Testis (tissue), 3 donors: ENCODE measurements around the gene EPS8L3. TPM values are rescaled to one million over a fixed set of nuclear protein-coding genes. Genes with fewer than 3 reads are reported as not detected.

Experiments
- DNase-seq: peaks from one replicate; pipeline ENCODE4 v3.0.0-alpha.2; 2019
- H3K27ac ChIP-seq, 2 donors: fragments of 200-600 bp; sonication (generic); one replicate each; pipeline ENCODE4 v1.5.1; 2019
- H3K27me3 ChIP-seq: fragments of 200-600 bp; sonication (generic); one replicate; pipeline ENCODE4 v1.5.1; 2019
- H3K36me3 ChIP-seq: fragments of 200-600 bp; sonication (generic); one replicate; pipeline ENCODE4 v1.5.1; 2017; ENCODE audit warnings: low read depth; ENCODE audit errors: missing control alignments
- H3K4me1 ChIP-seq: fragments of 200-600 bp; sonication (generic); one replicate; pipeline ENCODE4 v1.5.1; 2019
- H3K4me3 ChIP-seq, 2 donors: fragments of 200-600 bp; sonication (generic); one replicate each; pipeline ENCODE4 v1.5.1; 2017 to 2019
- H3K9me3 ChIP-seq: fragments of 200-600 bp; sonication (generic); one replicate; pipeline ENCODE4 v1.5.1; 2017
- CTCF ChIP-seq, 3 experiments: fragments of 450-650 bp in 2 of 3; fragments of 200-600 bp in 1 of 3; sonication (generic) in 1 of 3; IDR thresholded peaks; one replicate each; pipeline ENCODE4 v1.5.1; 2016 to 2019; ENCODE audit warnings: antibody characterized with exemption in 3 of 3, mild to moderate bottlenecking in 2 of 3, moderate library complexity in 1 of 3
- POLR2A ChIP-seq: fragments of 450-650 bp; IDR thresholded peaks from one replicate; pipeline ENCODE4 v1.6.1; 2017; ENCODE audit warnings: antibody characterized with exemption, mild to moderate bottlenecking, moderate library complexity
- WGBS, 2 donors: methylation state at CpG; one replicate each; pipeline ENCODE4 v1.1.5; 2018; 5-methylcytosine and 5-hydroxymethylcytosine counted together
- intact Hi-C: fragments of 100-400 bp; cut with DNase I; formaldehyde crosslinking; loops from one replicate; pipeline ENCODE4 v1.15.1; 2023; ENCODE audit warnings: low total_unique reads
- polyA plus RNA-seq: library from polyadenylated mRNA; stranded (reverse); fragments of 350-450 nt; fragmentation: Illumina TruSeq; extraction: RNeasy Lipid Tissue Mini Kit (QIAGEN cat#74804); gene quantifications from one replicate; pipeline ENCODE4 v1.2.3, GENCODE V29; 2014; ENCODE audit warnings: low read depth, low replicate concordance; ENCODE audit not compliant: insufficient read depth
- total RNA-seq, 2 donors: library from RNA; depleted of rRNA; stranded (reverse); fragments of >200 nt; gene quantifications; one replicate each; pipeline ENCODE4 v1.2.3, GENCODE V29; 2016

Gene EPS8L3
- total and polyA plus RNA-seq, 3 donors from 2014 or later: 3.3 to 7.7 (median 7.2) TPM

GRCh38 chr1:109776911-109777310, 13.2 kb upstream of the EPS8L3 start:
- Histone ChIP-seq H3K4me3 (no peak overlapping the region), H3K9me3 (no peaks in the 10 kb centered on the region), H3K27me3 (no peaks in the 10 kb centered on the region), H3K27ac (no peak overlapping the region), H3K36me3 (no peaks in the 10 kb centered on the region), H3K4me1 (peaks cover 7% of the 10 kb centered on the region)
- DNase-seq: peak; percentile 86
- WGBS, 2 donors: 17 to 37% methylated on average over 4 of the region's 4 CpGs
- TF ChIP-seq POLR2A (no peak), CTCF (IDR thresholded peaks at IDR 0.05) (peak; percentile 97 to 98 (median 98))
- intact Hi-C loops: loop anchor here (2.0 kb wide), 1 partner anchor 208 kb away; the partner anchor contains the start of gene AHCYL1

DNA sequence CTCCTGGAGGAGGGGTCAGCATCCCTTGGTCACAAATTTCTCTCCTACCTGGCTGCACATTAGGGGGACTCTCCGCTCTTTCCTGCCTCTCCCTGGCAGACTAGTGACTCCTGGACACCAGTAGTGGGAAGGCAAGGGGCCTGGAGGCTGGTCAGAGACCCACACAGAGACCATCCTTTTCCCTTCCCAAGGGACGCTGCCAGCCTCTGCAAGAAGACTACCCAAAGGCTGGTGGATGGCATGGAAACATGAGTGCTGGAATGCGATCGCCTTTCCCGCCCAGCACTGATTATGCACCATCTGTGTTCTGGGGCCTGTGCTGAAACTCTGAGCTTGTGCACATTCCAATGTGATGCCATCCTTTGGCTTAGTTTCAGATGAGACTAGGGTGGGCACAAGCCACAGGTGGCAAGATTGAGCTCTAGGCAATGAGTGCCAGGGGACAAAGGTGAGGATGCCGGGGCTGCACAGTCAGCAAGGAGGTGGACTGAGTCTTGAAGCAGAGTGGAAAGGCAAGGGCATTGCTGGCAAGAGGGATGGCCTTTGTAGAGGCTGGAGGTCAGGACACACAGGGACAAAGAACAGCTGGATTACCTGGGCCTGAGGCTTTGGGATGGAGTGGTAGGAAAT, 12.6 kb upstream of the EPS8L3 start:
- H3K27me3 ChIP-seq: no peaks in the 10 kb centered on the region
- H3K9me3 ChIP-seq: no peaks in the 10 kb centered on the region
- H3K36me3 ChIP-seq: no peaks in the 10 kb centered on the region
- H3K4me1 ChIP-seq: peaks cover 11% of the 10 kb centered on the region
- TF ChIP-seq POLR2A: no peak
- no peak for TF ChIP-seq CTCF (IDR thresholded peaks at IDR 0.05)
- no peak overlapping the region for H3K27ac ChIP-seq
- no peak overlapping the region for H3K4me3 ChIP-seq
- 81% methylated on average over 6 of the region's 6 CpGs for WGBS, 2 donors
- intact Hi-C loops: loop anchor here (2.0 kb wide), 1 partner anchor 208 kb away; the partner anchor contains the start of gene AHCYL1
- DNase-seq: no peak

GRCh38 chr1:109775398-109775797, 11.7 kb upstream of the EPS8L3 start:
- H3K36me3 ChIP-seq: no peaks in the 10 kb centered on the region
- H3K27me3 ChIP-seq: no peaks in the 10 kb centered on the region
- H3K4me1 ChIP-seq: peaks cover 17% of the 10 kb centered on the region
- no peak for TF ChIP-seq CTCF (IDR thresholded peaks at IDR 0.05)
- TF ChIP-seq POLR2A: no peak
- H3K27ac ChIP-seq: no peak overlapping the region
- 55 to 67% methylated on average over 1 of the region's 1 CpG for WGBS, 2 donors
- H3K9me3 ChIP-seq: no peaks in the 10 kb centered on the region
- intact Hi-C loops: no loop called here
- DNase-seq: no peak
- no peak overlapping the region for H3K4me3 ChIP-seq

GRCh38 chr1:109773900-109774485, 10.3 kb upstream of the EPS8L3 start:
- Histone ChIP-seq H3K4me1 (peaks cover 18% of the 10 kb centered on the region), H3K27me3 (no peaks in the 10 kb centered on the region), H3K27ac (no peak overlapping the region), H3K9me3 (no peaks in the 10 kb centered on the region), H3K4me3 (no peak overlapping the region), H3K36me3 (no peaks in the 10 kb centered on the region)
- DNase-seq: no peak
- TF ChIP-seq CTCF (IDR thresholded peaks at IDR 0.05) (no peak), POLR2A (no peak)
- WGBS, 2 donors: 64 to 68% methylated on average over 5 to 6 of the region's 6 CpGs
- intact Hi-C loops: loop anchor here (5.0 kb wide), 2 partner anchors 132 to 227 kb away; partner anchors contain the start of gene GNAI3
